GM12878 (cell line): ENCODE measurements around the gene FNDC3B. TPM values are rescaled to one million over a fixed set of nuclear protein-coding genes. Genes with fewer than 3 reads are reported as not detected.

Experiments
- ATAC-seq: fragments of 200-7000 bp; cut with Tn5 transposase; 3 replicates; pipeline ENCODE4 v1.9.1; 2020; ENCODE audit warnings: mild to moderate bottlenecking, moderate library complexity
- BruUV-seq: library from RNA; stranded (reverse); fragments of 400-500 nt; replicated peaks from 2 replicates; lab custom pipeline; 2021; lab: Mats Ljungman, UMichigan
- CTCF ChIA-PET: fragments of 300-600 bp; sonication (Branson Sonifier 250); formaldehyde crosslinking; extraction: SDS; loops from one replicate; lab custom pipeline; 2021; ENCODE audit warnings: inconsistent platforms; lab: Yijun Ruan, JAX
- POLR2A ChIA-PET: fragments of 350-600 bp; formaldehyde crosslinking; extraction: SDS; loops from one replicate; lab custom pipeline; 2021; ENCODE audit warnings: inconsistent platforms; lab: Charles Lee
- RAD21 ChIA-PET: fragments of 300-600 bp; sonication (Branson Sonifier 250); formaldehyde crosslinking; loops from one replicate; lab custom pipeline; 2023; ENCODE audit warnings: antibody characterized with exemption; ENCODE audit not compliant: unreplicated experiment; lab: Charles Lee
- SMC1A ChIA-PET: fragments of 300-600 bp; sonication (Branson Sonifier 250); formaldehyde crosslinking; loops from one replicate; lab custom pipeline; 2023; ENCODE audit not compliant: unreplicated experiment, uncharacterized antibody; lab: Charles Lee
- DNase-seq: peaks from one replicate; pipeline ENCODE4 v3.0.0-alpha.2; 2011; ENCODE audit warnings: low read depth, low spot score
- FAIRE-seq: peaks from 3 replicates; lab custom pipeline; 2011; peaks lifted over from hg19 to GRCh38; lab: Jason Lieb, UNC
- H2AFZ ChIP-seq: 2 replicates; pipeline ENCODE4 v1.6.0; 2011; ENCODE audit warnings: low read depth, low read length, control low read depth; ENCODE audit not compliant: control insufficient read depth
- H3K27ac ChIP-seq: 2 replicates; pipeline ENCODE4 v1.5.1; 2011; ENCODE audit warnings: control low read depth; ENCODE audit not compliant: control insufficient read depth, insufficient read depth
- H3K27me3 ChIP-seq, 2 experiments: replicated peaks in 1 of 2; 2 replicates each; pipeline versions ENCODE4 v1.6.0 to v1.6.1; 2011; ENCODE audit warnings: low read length in 1 of 2; ENCODE audit not compliant: control insufficient read depth in 2 of 2, insufficient read depth in 2 of 2
- H3K36me3 ChIP-seq, 2 experiments: 2 replicates each; pipeline ENCODE4 v1.5.1; 2011; ENCODE audit warnings: low read length in 1 of 2; ENCODE audit not compliant: control insufficient read depth in 2 of 2, insufficient read depth in 2 of 2
- H3K4me1 ChIP-seq: 2 replicates; pipeline ENCODE4 v1.6.1; 2011; ENCODE audit warnings: mild to moderate bottlenecking, low read length, moderate library complexity, mixed read lengths; ENCODE audit not compliant: control insufficient read depth, insufficient read depth
- H3K4me2 ChIP-seq: 2 replicates; pipeline ENCODE4 v1.6.0; 2011; ENCODE audit warnings: control low read depth; ENCODE audit not compliant: control insufficient read depth, insufficient read depth
- H3K4me3 ChIP-seq: fragments of 200-600 bp; sonication (generic); 2 replicates; pipeline ENCODE4 v1.5.1; 2016
- H3K79me2 ChIP-seq: 2 replicates; pipeline ENCODE4 v1.6.0; 2011; ENCODE audit warnings: low read length; ENCODE audit not compliant: control insufficient read depth, insufficient read depth
- H3K9ac ChIP-seq: 2 replicates; pipeline ENCODE4 v1.8.0; 2011; ENCODE audit warnings: low read length, control low read depth, mixed read lengths; ENCODE audit not compliant: control insufficient read depth, insufficient read depth
- H3K9me3 ChIP-seq: replicated peaks from 3 replicates; pipeline ENCODE4 v1.5.1; 2011; ENCODE audit warnings: mild to moderate bottlenecking, low read length; ENCODE audit not compliant: control insufficient read depth, insufficient read depth
- H4K20me1 ChIP-seq: 2 replicates; pipeline ENCODE4 v1.6.0; 2011; ENCODE audit not compliant: control insufficient read depth, insufficient read depth
- BCL11A ChIP-seq: IDR thresholded peaks from 2 replicates; pipeline ENCODE4 v1.6.1; 2011; ENCODE audit warnings: low read depth, low read length
- EED ChIP-seq: sonication (generic); IDR thresholded peaks from 2 replicates; pipeline ENCODE4 v1.6.1; 2016; ENCODE audit warnings: antibody characterized with exemption, low read depth
- MYB ChIP-seq: fragments of 150-350 bp; IDR thresholded peaks from 2 replicates; pipeline ENCODE4 v1.6.1; 2014; ENCODE audit warnings: mild to moderate bottlenecking, low read depth, low read length, borderline replicate concordance
- NFIC ChIP-seq: IDR thresholded peaks from 2 replicates; pipeline ENCODE4 v1.6.1; 2012; ENCODE audit warnings: low read depth, mild to moderate bottlenecking, inconsistent platforms, low read length, moderate library complexity
- NFYB ChIP-seq: IDR thresholded peaks from 2 replicates; pipeline ENCODE4 v1.6.1; 2011; ENCODE audit warnings: low read depth, mild to moderate bottlenecking, low read length, improper control_type of control experiment, moderate library complexity; ENCODE audit not compliant: insufficient read depth
- PML ChIP-seq: IDR thresholded peaks from 2 replicates; pipeline ENCODE4 v1.6.1; 2012; ENCODE audit warnings: low read length, inconsistent platforms
- RELA ChIP-seq: fragments of 450-650 bp; IDR thresholded peaks from 2 replicates; pipeline ENCODE4 v1.8.0; 2014; ENCODE audit warnings: borderline replicate concordance; ENCODE audit not compliant: partially characterized antibody
- SIN3A ChIP-seq: IDR thresholded peaks from 2 replicates; pipeline ENCODE4 v1.6.1; 2012; ENCODE audit warnings: low read depth, low read length, improper control_type of control experiment
- SREBF1 ChIP-seq: IDR thresholded peaks from 2 replicates; pipeline ENCODE4 v1.6.1; 2012; ENCODE audit warnings: mild to moderate bottlenecking, low read length
- ZBTB11 ChIP-seq: fragments of 450-650 bp; formaldehyde crosslinking; IDR thresholded peaks from 2 replicates; pipeline ENCODE4 v1.5.0; 2022; ENCODE audit warnings: mild to moderate bottlenecking, missing genetic modification characterization
- ZBTB33 ChIP-seq: fragments of 450-650 bp; IDR thresholded peaks from 2 replicates; pipeline ENCODE4 v1.6.1; 2017; ENCODE audit warnings: mild to moderate bottlenecking
- ZSCAN29 ChIP-seq: fragments of 450-650 bp; IDR thresholded peaks from 2 replicates; pipeline ENCODE4 v1.6.1; 2017; ENCODE audit warnings: mild to moderate bottlenecking, moderate library complexity
- ZZZ3 ChIP-seq: IDR thresholded peaks from 2 replicates; pipeline ENCODE4 v1.6.1; 2011; ENCODE audit warnings: low read depth; ENCODE audit not compliant: control insufficient read depth, insufficient read length
- WGBS: methylation state at CpG from one replicate; pipeline ENCODE4 v1.1.6; 2016; ENCODE audit warnings: low lambda C conversion rate; ENCODE audit not compliant: insufficient replicate concordance, insufficient coverage; ENCODE audit errors: missing lambda C conversion rate; 5-methylcytosine and 5-hydroxymethylcytosine counted together
- in situ Hi-C: fragments of 300-500 bp; cut with MboI; formaldehyde crosslinking; loops from 9 replicates; pipeline ENCODE4 v1.14.3; 2018; ENCODE audit warnings: mixed read lengths
- intact Hi-C: fragments of 100-400 bp; cut with micrococcal nuclease; formaldehyde crosslinking; loops from one replicate; pipeline ENCODE4 v1.14.2; 2022; ENCODE audit not compliant: unreplicated experiment
- polyA plus RNA-seq, 11 experiments: library from polyadenylated mRNA; depleted of rRNA in 4 of 11; unstranded in 6 of 11; stranded (reverse) in 5 of 11; fragments of >200 nt; fragmentation: Nextera tagmentation in 4 of 11; fragmentation: Illumina TruSeq in 1 of 11; extraction: Ambion mirVana in 4 of 11; extraction: Trizol in 1 of 11; gene quantifications; 1 replicate in 1 of 11; 2 replicates in 10 of 11; pipeline versions ENCODE4 v1.2.1 to v1.2.3, GENCODE V29; 2011 to 2016; ENCODE audit warnings: inconsistent platforms in 2 of 11, missing spikeins in 2 of 11, low read depth in 1 of 11
- total RNA-seq, 4 experiments: library from RNA; depleted of rRNA in 3 of 4; stranded (reverse); fragments of >200 nt in 3 of 4; fragmentation: Illumina TruSeq in 1 of 4; extraction: Trizol in 1 of 4; gene quantifications; 2 replicates each; pipeline versions ENCODE4 v1.2.1 to v1.2.3, GENCODE V29; 2013 to 2021

The FNDC3B gene
- total and polyA plus RNA-seq, 10 of the 15 experiments (the other 5 are each of a cell fraction or from before 2014, with no cell fraction given), result 7.9 to 35.0 (median 18.5) TPM

GRCh38 chr3:172228036-172228415, 188.6 kb downstream of the FNDC3B start:
- peaks cover 2 to 7% of the 10 kb centered on the region in 2 experiments; a peak in 3 of 4 replicates for H3K36me3 ChIP-seq
- H3K27me3 ChIP-seq, result no peaks in the 10 kb centered on the region
- no peak for FAIRE-seq
- H3K79me2 ChIP-seq, result peaks cover 8% of the 10 kb centered on the region
- in situ Hi-C loops, result no loop called here
- ChIA-PET POLR2A (interaction anchor here (1.6 kb wide), 1 partner anchor 13 kb away, joined by 4 read pairs; no protein-coding TSS in a partner anchor), CTCF (interaction anchor here (2.1 to 2.6 kb wide), 2 partner anchors 8 to 10 kb away, joined by 6 to 10 read pairs; no protein-coding TSS in a partner anchor), RAD21 (no interaction called here), SMC1A (interaction anchor here (0.7 to 1.8 kb wide), 3 partner anchors 13 to 80 kb away, joined by 3 to 6 read pairs (median 3); no protein-coding TSS in a partner anchor)
- 94% methylated on average over 2 of the region's 2 CpGs for WGBS
- no peak for ATAC-seq
- TF ChIP-seq EED, result no peak
- TF ChIP-seq ZBTB11 (CRISPR knock-in tag), result no peak
- no peak for TF ChIP-seq PML
- TF ChIP-seq NFIC, result no peak
- no peak for TF ChIP-seq ZBTB33
- TF ChIP-seq ZZZ3, result no peak
- TF ChIP-seq BCL11A, result no peak
- TF ChIP-seq ZSCAN29, result no peak
- no peak for TF ChIP-seq RELA
- no peak for TF ChIP-seq MYB
- TF ChIP-seq SIN3A, result no peak
- TF ChIP-seq NFYB, result no peak
- no peak for TF ChIP-seq SREBF1
- H2AFZ ChIP-seq, result no peak overlapping the region
- no peak overlapping the region for H3K4me2 ChIP-seq
- DNase-seq, result no peak
- no peak overlapping the region for H3K4me3 ChIP-seq
- no peaks in the 10 kb centered on the region; the same call in 2 of the 3 replicates for H3K9me3 ChIP-seq
- no peak overlapping the region for H3K27ac ChIP-seq
- no peak overlapping the region for H3K9ac ChIP-seq
- peaks cover 3% of the 10 kb centered on the region; the same call in 1 of the 2 replicates for H3K4me1 ChIP-seq
- no peaks in the 10 kb centered on the region for H4K20me1 ChIP-seq
- no TSS peak for BruUV-seq
- intact Hi-C loops, result no loop called here
